Stimulated activated CD8-positive, alpha-beta memory T cell treated with anti-CD3 and anti-CD28 coated beads, Interleukin-15, amount 100 ng/mL, for 4 hours (primary cell): ENCODE measurements around the gene TYSND1.
"Not testable (repeated sequence)": the region's sequence is repeated elsewhere in the genome, so short reads cannot be mapped to it uniquely, and the experiment has no call there.

ENCODE experiments used
- DNase-seq, 2 donors: peaks; one replicate each; pipeline ENCODE4 v3.0.0-alpha.2; 2020; ENCODE audit warnings: low read depth in 2 of 2

The TYSND1 gene

GRCh38 chr10:70109064-70109729 is 37.3 kb downstream of the TYSND1 start:
- no peak for DNase-seq

- DNase-seq = no peak
Measured at GRCh38 chr10:70106958-70107791, 39.3 kb downstream of the TYSND1 start.

GRCh38 chr10:70101668-70102067 is 44.8 kb downstream of the TYSND1 start:
- DNase-seq = no peak

- DNase-seq = not testable (repeated sequence)
Measured at GRCh38 chr10:70101068-70101562, 45.4 kb downstream of the TYSND1 start.

- DNase-seq = no peak
Measured at GRCh38 chr10:70098271-70098670, 48.2 kb downstream of the TYSND1 start.

GRCh38 chr10:70097459-70097858 is 49.0 kb downstream of the TYSND1 start:
- no peak for DNase-seq

GRCh38 chr10:70096705-70097420 is 49.6 kb downstream of the TYSND1 start:
- no peak for DNase-seq

GRCh38 chr10:70096016-70096704 is 50.3 kb downstream of the TYSND1 start:
- no peak for DNase-seq

GRCh38 chr10:70094250-70094649 is 52.2 kb downstream of the TYSND1 start:
- no peak for DNase-seq

GRCh38 chr10:70093335-70093944 is 53.1 kb downstream of the TYSND1 start:
- no peak for DNase-seq

GRCh38 chr10:70092389-70092718 is 54.1 kb downstream of the TYSND1 start:
- DNase-seq = no peak

GRCh38 chr10:70090951-70091350 is 55.5 kb downstream of the TYSND1 start:
- no peak for DNase-seq

- DNase-seq = no peak
Measured at GRCh38 chr10:70090013-70090412, 56.5 kb downstream of the TYSND1 start.

- DNase-seq = no peak
Measured at GRCh38 chr10:70088308-70088698, 58.2 kb downstream of the TYSND1 start.
